ENCODE data around the gene MBD3L3.
"Not testable (repeated sequence)": the region's sequence is repeated elsewhere in the genome, so short reads cannot be mapped to it uniquely, and the experiment has no call there.

The MBD3L3 gene

DNA sequence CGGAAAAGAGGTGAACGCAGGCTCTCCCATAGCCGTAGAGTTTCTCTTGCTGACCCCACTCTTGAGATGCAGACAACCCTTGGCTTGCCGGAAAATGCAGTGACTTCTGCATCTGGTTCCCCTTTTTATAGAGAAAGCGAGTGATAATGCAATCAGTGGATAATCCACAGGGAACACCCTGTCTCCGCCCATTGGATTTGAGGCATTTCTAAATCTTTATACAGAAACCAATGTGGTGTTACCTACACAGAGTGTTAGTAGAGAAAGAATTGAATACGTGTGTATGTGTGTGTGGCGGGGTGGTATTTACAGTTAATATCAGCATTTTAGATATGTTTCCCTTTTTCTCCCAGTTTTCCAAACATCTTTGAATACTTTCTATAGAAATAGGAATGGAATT lies at the start of gene MBD3L3:
Gene MBD3L3, minus strand, starts transcription at position 101 of the 400 bp plus-strand sequence. Its CDS starts 71 bp downstream, at position 30.
- DNase-seq (ENCODE audit: low read depth, low spot score): not testable (repeated sequence)

DNA sequence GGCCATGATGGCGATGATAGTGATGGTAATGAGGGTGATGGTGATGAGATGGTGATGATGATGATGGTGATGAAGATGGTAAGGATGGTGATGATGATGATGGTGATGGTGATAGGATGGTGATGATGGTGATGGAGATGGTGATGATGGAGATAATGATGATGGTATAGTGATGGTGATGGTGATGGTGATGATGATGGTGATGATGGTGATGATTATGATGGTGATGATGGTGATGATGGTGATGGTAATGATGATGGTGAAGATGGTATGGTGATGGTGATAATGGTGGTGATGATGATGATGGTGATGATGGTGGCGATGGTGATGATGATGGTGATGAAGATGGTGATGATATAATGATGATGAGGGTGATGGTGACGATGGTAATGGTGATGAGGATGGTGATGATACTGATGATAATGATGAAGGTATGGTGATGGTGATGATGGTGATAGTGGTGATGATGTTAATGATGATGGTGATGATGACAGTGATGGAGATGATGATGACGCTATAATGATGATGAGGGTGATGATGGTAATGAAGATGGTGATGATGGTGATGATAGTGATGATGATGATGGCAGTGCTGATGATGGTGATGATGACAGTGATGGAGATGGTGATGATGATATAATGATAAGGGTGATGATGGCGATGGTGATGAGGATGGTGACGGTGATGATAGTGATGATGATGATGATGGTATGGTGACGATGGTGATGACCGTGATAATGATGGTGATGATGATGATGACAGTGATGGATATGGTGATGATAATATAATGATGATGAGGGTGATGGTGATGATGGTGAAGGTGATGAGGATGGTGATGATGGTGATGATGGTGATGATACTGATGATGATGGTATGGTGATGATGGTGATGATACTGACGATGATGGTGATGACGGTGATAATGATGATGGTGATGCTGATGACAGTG lies 48.5 kb upstream of the MBD3L3 start:
- no peak for DNase-seq (ENCODE audit: low read depth, low spot score)

DNA sequence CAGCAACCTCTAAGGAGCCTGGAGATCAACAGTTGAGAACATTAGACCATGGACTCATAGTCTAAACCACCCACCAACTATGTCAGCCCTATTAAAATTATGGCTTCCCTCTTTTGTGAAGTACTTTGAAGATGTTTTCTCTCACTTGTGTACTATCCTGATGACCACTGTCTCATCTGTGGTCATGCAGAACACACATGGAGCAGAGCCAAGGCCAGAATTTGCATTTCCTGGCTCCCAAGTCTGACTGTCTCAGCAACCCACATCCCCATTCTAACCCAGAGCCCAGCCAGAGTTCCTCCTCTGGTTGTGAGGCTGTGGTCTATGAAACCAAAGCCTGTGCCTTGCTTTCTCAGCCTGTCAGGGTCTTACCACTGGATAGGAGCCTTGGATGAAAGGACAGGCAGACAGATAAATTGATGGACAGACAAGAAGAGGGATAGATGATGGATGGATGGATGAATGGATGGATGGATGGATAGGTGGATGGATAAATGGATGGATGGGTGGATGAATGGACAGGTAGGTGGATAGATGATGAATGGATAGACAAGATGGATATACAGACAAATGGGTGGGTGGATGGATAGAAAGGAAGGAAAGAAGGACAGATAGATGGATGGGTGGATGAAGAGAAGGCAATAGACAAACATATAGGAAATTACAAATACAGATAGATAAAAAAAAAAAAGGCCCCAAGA lies 46.4 kb upstream of the MBD3L3 start:
- DNase-seq (ENCODE audit: low read depth, low spot score): no peak

DNA sequence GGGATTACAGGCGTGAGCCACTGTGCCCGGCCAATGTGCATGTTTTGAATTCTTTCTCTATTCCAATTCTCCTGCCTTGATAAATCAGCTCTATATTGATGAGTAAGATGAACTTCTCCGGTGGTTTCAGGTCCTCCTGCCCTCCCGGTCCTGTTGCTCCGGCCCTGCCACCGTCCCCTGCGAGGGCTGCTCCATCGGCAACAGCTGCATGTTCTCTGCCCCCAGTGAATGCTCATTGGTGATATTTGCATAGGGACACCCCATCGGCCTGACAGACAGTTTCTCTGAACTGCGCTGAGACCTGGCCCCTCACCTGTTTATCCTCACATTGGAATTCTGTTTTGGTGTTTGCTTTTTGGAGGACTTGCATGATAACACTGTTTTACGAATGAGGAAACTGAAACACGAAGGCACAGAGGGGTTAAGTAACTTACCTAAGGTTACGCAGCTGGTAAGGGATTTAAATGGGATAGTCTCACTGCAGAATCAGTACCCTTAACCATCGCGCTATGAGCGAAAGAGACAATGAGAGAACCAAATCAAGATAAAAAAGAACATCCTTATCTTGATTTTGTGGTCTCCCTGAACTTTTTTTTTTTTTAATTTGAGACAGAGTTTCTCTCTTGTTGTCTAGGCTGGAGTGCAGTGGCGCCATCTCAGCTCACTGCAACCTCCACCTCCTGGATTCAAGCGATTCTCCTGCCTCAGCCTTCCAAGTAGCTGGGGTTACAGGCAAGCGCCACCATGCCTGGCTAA lies 43.2 kb upstream of the MBD3L3 start:
- DNase-seq (ENCODE audit: low read depth, low spot score): no peak

DNA sequence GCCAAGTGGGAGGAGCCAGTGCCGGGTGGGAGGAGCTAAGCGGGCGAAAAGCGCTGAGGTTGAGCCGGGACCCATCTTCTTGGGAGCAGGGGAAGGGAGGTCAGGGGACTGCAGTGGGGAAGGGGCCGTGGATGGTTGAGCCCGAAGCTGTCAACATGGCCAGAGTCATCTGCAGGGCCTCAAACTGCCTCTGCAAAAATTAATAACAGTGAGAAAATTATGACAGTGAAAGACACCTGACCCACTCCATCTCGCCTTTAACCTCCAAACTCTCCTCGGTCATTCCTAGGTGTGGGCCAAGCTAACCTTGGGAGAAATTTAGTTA lies 41.1 kb upstream of the MBD3L3 start:
- DNase-seq (ENCODE audit: low read depth, low spot score): no peak

DNA sequence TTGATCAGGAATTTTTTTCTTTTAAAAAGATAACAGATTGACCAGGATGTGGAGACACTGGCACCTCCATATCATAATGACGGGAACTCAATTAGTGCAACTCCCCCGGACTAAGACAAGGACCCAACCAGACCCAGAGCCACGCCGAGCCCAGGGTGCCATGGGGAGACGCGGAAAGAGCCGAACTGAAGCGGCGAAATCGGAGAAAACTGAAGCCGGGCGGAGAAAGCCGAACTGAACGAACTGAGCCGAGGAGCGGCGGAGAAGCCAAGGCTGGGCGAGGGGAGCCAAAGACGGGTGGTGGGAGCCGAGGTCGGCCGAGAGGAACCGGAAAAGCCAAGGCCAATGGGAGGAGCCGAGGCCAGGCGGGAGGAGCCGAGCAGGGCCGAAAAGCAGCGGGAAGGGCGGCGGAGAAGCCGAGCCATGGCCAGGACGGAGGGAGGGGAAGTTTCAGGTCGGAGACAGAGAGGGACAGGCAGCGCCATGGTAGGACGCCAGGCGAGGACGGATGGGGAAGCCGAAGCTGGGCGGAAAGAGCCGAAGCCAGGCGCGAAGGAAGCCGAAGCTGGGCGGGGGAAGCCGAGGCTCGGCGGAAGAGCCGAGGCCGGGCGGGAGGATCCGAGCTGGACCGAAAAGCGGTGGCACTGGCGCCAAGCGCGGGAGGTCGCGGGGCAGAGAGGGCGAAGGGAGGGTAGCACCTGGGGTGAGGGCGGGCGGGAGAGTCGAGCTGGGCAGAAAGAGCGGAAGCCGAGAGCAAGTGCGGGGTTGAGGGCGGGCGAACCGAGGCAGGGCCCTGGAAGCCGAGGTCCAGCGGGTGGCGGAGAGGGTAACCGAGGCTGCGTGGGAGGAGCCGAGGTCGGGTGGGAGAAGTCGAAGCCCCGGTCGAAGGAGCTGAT lies 40.5 kb upstream of the MBD3L3 start:
- peak; percentile 80 for DNase-seq (ENCODE audit: low read depth, low spot score)

DNA sequence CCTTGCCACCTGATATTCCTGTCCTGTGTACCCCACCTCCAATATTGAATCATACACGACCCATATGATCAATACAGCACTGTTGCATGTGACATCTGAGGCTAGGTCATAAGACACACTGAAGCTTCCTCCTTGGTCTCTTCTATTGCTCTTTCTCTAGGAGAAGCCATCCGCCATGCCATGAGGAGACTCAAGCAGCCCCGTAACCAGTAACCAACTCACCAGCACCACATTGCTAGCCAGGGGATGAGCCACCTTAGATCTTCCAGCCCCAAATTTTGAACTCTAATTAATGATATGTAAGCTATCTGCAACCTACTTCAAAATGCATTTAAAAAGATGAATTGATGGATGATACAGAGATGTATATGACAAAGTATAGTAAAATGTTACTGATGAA lies 39.6 kb upstream of the MBD3L3 start:
- DNase-seq (ENCODE audit: low read depth, low spot score): no peak

DNA sequence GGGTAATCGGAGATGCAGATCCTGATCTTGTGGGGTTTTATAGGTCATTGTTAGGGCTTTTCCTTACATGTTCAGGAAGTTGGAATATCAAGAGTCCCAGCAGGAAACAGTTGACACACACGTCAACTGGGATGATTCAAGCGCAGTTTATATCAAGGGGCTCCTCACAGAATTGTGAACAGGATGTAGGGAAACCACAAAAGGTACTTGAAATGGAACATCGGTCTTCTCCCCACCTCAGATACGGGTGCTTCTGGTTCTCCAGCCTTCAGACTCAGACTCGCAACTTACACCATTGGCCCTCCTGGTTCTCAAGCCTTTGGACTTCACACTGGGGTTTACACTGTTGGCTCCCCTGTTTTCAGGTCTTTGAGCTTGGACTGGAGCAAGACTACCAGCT lies 30.5 kb upstream of the MBD3L3 start:
- DNase-seq (ENCODE audit: low read depth, low spot score): no peak

DNA sequence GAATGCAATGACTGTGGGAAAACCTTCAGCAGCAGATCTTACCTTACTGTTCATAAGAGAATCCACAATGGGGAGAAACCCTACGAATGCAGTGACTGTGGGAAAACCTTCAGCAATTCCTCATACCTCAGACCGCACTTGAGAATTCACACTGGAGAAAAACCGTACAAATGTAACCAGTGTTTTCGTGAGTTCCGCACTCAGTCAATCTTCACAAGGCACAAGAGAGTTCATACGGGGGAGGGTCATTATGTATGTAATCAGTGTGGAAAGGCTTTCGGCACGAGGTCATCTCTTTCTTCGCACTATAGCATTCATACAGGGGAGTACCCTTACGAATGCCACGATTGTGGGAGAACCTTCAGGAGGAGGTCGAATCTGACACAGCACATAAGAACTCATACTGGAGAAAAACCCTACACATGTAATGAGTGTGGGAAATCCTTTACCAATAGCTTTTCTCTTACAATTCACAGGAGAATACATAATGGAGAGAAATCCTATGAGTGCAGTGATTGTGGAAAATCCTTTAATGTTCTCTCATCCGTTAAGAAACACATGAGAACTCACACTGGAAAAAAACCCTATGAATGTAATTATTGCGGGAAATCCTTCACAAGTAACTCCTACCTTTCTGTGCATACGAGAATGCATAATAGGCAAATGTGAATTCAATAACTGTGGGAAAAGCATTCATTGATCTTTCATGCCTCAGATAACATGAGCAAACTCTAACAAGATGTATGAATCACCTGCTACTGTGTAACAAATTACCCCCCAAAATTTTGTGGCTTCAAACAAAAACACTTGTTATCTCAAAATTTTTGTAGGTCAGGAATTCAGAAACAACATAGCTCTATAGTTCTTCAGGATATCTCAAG lies 24.8 kb upstream of the MBD3L3 start:
- DNase-seq (ENCODE audit: low read depth, low spot score): no peak

DNA sequence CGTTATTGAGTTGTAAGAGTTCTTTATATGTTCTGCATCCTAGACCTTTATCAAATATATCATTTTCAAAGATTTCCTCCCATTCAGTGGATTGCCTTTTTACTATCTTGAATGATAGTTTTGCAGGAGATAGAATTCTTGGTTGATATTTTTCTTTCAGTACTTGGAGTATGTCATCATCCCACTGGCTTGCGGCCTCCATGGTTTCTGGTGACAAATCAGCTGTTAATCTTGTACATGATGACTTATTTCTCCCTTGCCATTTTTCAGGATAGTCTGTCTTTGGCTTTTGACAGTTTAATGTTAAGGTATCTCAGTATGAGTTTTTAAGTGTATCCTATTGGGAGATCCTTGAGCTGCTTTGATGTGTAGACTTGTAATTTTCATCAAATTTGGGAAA lies 19.5 kb upstream of the MBD3L3 start:
- DNase-seq (ENCODE audit: low read depth, low spot score): no peak

DNA sequence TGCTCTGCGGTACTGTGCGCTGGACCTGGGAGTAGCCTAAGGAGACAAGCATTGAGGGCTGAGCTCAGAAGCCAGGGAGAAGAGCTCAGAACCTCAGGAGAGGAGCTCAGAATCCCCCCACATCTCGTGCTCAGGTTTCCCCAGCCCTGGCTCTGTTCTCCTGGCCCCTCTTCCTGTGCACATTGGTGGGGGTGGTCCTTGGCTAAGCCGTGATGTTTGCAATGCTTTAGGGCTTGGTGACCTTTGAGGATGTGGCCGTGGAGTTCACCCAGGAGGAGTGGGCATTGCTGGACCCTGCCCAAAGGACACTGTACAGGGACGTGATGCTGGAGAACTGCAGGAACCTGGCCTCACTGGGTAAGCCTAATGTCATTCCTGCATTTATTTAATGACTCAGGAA lies 17.7 kb upstream of the MBD3L3 start:
- DNase-seq (ENCODE audit: low read depth, low spot score): no peak

DNA sequence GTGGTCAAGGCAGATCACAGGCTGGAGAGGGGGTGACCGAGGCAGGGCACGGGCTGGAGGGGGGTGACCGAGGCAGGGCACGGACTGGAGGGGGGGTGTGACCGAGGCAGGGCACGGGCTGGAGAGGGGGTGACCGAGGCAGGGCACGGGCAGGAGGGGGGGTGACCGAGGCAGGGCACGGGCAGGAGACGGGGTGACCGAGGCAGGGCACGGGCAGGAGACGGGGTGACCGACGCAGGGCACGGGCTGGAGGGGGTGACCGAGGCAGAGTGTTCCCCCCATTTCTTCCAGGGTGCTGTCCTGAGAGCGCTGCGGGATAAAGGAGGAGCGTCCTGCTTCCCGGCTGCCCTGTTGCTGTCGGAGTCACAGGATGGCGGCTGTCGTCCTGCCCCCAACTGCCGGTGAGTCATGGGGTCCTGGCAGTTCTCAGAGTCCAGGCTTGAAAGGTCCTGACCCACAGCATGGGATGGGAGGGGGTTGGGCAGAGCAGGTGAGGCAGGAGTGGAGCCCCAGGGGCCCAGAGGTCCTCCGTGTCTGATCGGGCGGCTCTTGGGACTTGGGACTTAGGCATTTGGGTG lies 16.3 kb upstream of the MBD3L3 start:
- DNase-seq (ENCODE audit: low read depth, low spot score): no peak

DNA sequence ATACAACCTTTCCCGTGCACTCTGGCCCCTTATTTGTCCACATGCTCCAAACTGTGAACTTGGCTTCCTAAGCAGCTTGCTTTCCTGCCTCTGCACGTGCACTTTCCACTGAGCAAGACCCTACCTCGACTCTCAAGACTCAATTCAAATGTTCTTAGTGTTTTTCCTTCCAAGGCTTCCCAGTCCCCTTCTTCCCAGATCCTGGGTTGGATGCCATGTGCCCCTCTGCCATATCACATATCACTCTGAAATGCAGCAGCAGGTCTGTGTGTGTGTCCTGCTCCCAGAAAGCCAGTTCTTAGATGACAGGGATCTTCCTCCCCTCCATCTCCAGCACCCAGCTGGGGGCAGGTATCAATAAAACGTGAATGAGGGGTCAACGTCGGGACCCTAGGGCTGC lies 14.1 kb upstream of the MBD3L3 start:
- no peak for DNase-seq (ENCODE audit: low read depth, low spot score)

DNA sequence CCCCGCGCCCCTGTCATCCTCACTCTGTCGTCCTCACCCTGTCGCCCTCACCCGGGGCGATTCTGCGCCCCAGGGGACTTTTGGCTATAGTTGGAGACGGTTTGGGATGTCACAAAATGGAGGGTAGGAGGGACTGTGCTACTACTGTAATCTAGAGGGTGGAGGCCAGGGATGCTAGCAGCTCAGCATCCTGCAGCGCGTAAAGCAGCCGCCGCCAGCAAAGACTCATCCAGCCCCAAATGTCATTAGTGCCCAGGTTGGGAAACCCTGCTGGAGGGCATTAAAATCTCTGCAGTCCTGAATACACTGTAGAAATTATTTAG lies 11.4 kb upstream of the MBD3L3 start:
- no peak for DNase-seq (ENCODE audit: low read depth, low spot score)

DNA sequence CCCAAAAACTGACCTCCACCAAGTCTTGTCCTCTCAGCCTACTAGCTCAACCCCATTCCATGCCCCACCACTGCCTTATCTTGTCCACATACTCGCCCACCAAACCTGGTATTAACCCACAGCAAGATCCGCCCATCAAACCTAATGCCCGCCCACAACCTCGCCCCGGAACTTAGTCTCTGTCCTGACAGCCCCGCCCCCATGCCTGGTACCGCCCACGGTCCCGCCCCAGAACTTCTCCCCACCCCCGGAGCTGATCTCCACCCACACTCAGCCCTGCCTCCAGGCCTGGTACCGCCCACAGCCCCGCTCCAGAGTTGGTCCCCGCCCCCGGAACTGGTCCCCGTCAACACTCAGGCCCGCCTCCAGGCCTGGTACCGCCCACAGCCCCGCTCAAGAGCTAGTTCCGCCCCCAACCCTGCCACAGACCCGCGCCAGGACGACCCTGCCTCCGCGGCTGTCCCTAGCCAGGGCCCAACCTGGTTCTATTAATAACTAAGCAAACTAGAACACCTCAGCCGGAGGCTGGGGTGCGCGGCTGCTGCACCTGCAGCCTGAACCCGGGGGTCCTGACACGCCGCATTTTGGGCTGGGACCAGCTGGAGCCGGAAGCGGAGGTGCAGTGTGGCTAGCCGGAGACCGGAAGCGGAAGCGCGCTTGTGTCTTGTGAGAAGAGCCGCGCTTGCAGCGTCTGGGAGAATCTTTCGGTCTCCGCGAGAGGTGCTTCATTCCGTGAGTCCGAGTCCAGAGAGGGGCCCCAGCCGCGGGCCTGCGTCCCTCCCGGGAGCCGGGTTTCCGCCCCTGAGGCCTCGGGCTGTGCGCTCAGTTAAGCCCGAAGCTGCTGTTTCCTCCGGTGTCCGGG lies 10.8 kb upstream of the MBD3L3 start, which contains the start of gene ZNF557:
Gene ZNF557, plus strand, starts transcription at position 662 of the 862 bp plus-strand sequence. CDS start 5,372 bp downstream, outside the sequence.
- DNase-seq (ENCODE audit: low read depth, low spot score): peak; percentile 70

DNA sequence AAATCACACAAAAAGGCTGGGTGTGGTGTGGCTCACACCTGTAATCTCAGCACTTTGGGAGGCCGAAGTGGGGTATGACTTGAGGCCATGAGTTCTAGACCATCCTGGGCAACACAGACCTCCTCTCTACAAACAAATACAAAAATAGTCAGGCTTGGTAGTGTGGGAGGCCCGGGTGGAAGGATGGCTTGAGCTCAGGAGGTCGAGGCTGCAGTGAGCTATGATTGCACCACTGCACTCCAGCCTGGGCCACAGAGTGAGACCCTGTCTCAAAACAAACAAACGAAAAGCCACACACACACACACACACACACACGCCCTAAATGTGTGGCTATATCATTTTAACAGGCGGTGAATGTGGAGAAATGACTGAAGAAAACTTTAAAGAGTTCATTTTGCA lies 10.1 kb upstream of the MBD3L3 start:
- no peak for DNase-seq (ENCODE audit: low read depth, low spot score)

DNA sequence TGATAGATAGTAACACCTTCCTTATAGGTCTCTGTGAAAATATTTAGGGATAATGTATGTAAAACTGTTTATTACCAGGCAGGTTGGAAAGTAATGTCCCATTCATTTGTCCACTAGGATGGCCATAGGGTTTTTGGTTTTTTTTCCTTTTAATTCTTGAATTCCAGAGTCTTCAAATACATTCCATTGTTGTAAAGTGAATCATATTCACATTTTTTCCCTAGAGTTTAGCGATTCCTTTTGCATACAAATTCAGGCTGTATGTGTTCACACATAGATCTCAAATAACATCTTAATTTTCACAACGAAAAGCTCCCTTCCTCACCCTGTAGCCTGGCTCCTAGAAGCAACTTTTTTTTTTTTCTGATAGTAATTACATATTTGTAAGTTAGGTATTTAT lies 9.2 kb upstream of the MBD3L3 start:
- no peak for DNase-seq (ENCODE audit: low read depth, low spot score)

DNA sequence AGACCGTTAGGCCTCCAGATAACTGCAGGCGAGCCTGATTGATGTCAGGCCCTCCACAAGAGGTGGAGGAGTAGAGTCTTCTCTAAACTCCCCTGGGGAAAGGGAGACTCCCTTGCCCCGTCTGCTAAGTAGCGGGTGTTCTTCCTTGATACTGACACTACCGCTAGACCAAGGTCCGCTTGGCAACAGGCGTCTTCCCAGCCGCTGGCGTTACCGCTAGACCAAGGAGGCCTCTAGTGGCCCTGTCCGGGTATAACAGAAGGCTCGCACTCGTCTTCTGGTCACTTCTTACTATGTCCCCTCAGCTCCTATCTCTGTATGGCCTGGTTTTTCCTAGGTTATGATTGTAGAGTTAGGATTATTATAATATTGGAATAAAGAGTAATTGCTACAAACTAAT lies 8.6 kb upstream of the MBD3L3 start:
- DNase-seq (ENCODE audit: low read depth, low spot score): peak; percentile 25

Data from iPS DF 19.7 (cell line).